ENCODE results near the gene ADGRE1. TPM values are rescaled to one million over a fixed set of nuclear protein-coding genes. Genes with fewer than 3 reads are reported as not detected.

The ADGRE1 gene
- total RNA-seq, 1 donor from 2014 or later = not detected

DNA sequence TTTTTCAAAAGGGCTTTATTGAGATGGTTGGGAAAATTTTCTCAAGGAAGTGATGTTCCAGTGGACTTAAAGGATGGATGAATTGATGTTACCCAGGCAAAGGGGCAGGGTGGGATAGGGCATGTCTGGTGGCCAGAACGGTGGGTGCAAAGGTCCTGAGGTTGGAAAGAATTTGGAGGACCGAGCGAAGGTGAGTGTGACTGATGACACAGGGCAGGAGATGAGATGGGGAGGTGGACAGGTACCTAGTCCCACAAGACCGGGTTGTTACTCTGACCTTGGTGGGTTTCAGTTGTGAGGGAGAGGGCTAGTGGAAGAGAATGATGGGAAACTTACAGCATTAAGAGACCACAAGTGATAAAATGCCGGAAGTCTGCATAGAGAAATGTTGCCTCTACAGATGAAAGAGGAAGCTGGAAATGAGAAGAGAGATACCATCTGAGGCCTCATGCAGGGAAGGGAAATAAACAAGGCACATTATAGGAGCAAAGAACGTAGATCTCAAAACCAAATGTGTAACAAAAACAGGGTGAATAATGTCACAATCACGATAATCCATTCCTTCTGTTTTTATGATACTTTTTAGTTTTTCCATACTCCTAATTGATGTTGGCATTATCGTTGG, 4.5 kb downstream of the ADGRE1 start:
- DNase-seq (ENCODE audit: low read depth) = no peak
- no peak overlapping the region for H3K4me3 ChIP-seq (ENCODE audit: low read depth, low read length)
- no peak for TF ChIP-seq CTCF (conservative IDR thresholded peaks at IDR 0.05; ENCODE audit: low read depth, low read length)

GRCh38 chr19:6894313-6894712, 6.9 kb downstream of the ADGRE1 start:
- TF ChIP-seq CTCF (conservative IDR thresholded peaks at IDR 0.05; ENCODE audit: low read depth, low read length) = no peak
- DNase-seq (ENCODE audit: low read depth) = no peak
- H3K4me3 ChIP-seq (ENCODE audit: low read depth, low read length) = no peak overlapping the region

- no peak for DNase-seq (ENCODE audit: low read depth)
- no peak overlapping the region for H3K4me3 ChIP-seq (ENCODE audit: low read depth, low read length)
- TF ChIP-seq CTCF (conservative IDR thresholded peaks at IDR 0.05; ENCODE audit: low read depth, low read length) = no peak
These were observed 16.1 kb downstream of the ADGRE1 start for GRCh38 chr19:6903446-6903845.

DNA sequence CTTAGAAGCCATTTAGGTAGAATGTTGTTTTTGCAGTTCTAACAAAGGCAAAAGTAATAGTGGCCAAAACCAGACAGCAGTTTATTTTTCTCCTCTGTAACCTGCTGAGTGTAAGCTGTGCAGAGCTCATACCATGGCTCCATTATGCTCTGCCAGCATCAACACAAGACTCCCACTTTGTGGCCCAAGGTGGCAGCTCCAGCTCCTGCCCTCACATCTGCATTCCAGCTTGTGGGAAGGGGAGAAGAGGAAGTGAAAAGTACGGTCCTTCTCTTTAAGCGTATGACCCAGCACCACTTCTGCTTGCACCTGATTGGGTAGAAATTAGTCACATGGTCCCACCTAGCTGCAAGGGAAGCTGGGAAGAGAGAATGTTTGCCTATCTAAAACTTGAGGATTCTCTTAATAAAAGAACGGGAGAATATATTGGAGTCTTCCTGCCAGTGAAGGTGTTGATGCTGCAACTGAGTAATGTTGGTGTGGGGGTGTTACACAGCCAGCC, 19.2 kb downstream of the ADGRE1 start:
- no peak for DNase-seq (ENCODE audit: low read depth)
- TF ChIP-seq CTCF (conservative IDR thresholded peaks at IDR 0.05; ENCODE audit: low read depth, low read length) = no peak
- H3K4me3 ChIP-seq (ENCODE audit: low read depth, low read length) = no peak overlapping the region

GRCh38 chr19:6911523-6911922, 24.1 kb downstream of the ADGRE1 start:
- no peak overlapping the region for H3K4me3 ChIP-seq (ENCODE audit: low read depth, low read length)
- DNase-seq (ENCODE audit: low read depth) = no peak
- no peak for TF ChIP-seq CTCF (conservative IDR thresholded peaks at IDR 0.05; ENCODE audit: low read depth, low read length)

DNA sequence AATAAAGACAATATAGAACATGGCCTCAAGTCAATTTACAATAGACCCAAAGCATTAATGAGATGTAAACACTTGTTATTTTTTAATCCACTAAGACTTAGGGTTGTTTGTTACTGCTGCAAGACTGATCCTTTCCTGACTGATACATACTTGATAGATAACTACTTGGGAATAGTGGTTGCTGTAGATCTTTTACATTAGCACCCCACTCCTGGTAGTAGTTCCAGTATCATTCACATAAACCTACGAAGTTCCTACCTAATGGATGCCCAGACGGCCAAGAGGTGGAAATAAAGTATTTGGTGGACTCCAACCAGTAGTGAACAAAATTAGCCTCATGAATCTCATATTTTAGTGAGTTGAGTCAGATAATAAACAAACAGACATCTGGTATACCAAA, 26.9 kb downstream of the ADGRE1 start:
- H3K4me3 ChIP-seq (ENCODE audit: low read depth, low read length) = no peak overlapping the region
- no peak for TF ChIP-seq CTCF (conservative IDR thresholded peaks at IDR 0.05; ENCODE audit: low read depth, low read length)
- DNase-seq (ENCODE audit: low read depth) = no peak

DNA sequence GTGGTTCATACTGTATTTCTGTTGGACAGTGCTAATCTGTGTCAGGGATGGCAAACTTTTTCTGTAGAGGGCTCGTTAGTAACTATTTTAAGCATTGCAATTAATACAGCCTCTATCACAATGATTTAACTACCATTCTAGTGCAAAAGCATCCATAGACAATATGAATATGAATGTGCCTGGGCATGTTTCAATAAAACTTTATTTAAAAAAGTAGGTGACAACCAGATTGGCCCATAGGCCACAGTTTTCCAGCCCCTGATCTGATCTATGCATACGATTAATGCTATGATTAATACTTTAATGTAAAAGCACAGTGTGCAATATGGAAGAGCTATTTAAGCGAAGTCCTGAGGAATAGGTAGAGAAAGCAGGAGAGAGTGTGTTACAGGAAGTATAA, 29.6 kb downstream of the ADGRE1 start:
- no peak for DNase-seq (ENCODE audit: low read depth)
- H3K4me3 ChIP-seq (ENCODE audit: low read depth, low read length) = no peak overlapping the region
- no peak for TF ChIP-seq CTCF (conservative IDR thresholded peaks at IDR 0.05; ENCODE audit: low read depth, low read length)

Data from epithelial cell of proximal tubule (primary cell).